HepG2 (cell line): ENCODE results near the gene CCDC158. TPM values are rescaled to one million over a fixed set of nuclear protein-coding genes. Genes with fewer than 3 reads are reported as not detected.

ENCODE experiments used
- CENPX ChIP-seq: sonication (generic); formaldehyde crosslinking; IDR thresholded peaks from 2 replicates; pipeline ENCODE4 v1.9.0; 2021; ENCODE audit warnings: mild to moderate bottlenecking, missing genetic modification reagents, moderate library complexity
- HHEX ChIP-seq: IDR thresholded peaks from 2 replicates; pipeline ENCODE4 v1.6.1; 2016; ENCODE audit warnings: control low read depth
- HMG20A ChIP-seq: IDR thresholded peaks from 2 replicates; pipeline ENCODE4 v1.6.1; 2016; ENCODE audit warnings: borderline replicate concordance
- IRX3 ChIP-seq: sonication (generic); formaldehyde crosslinking; IDR thresholded peaks from 2 replicates; pipeline ENCODE4 v1.8.1; 2023; ENCODE audit warnings: mild to moderate bottlenecking, low read depth, missing genetic modification reagents, borderline replicate concordance
- KDM3A ChIP-seq: IDR thresholded peaks from 2 replicates; pipeline ENCODE4 v1.6.1; 2018; ENCODE audit warnings: low read depth, missing compliant biosample characterization
- MIER3 ChIP-seq: IDR thresholded peaks from 2 replicates; pipeline ENCODE4 v1.6.1; 2016; ENCODE audit warnings: missing compliant biosample characterization, borderline replicate concordance
- RARA ChIP-seq: IDR thresholded peaks from 2 replicates; pipeline ENCODE4 v1.6.1; 2016; ENCODE audit warnings: missing genetic modification reagents, missing compliant biosample characterization
- RFXANK ChIP-seq: IDR thresholded peaks from 2 replicates; pipeline ENCODE4 v1.6.1; 2016
- SOX6 ChIP-seq, 2 experiments: fragments of 450-650 bp in 1 of 2; sonication (generic) in 1 of 2; formaldehyde crosslinking in 1 of 2; IDR thresholded peaks; 2 replicates each; pipeline versions ENCODE4 v1.4.0 to v1.6.1; 2017 to 2020; ENCODE audit warnings: antibody characterized with exemption in 1 of 2, mild to moderate bottlenecking in 1 of 2, missing genetic modification reagents in 1 of 2
- TGIF2 ChIP-seq: IDR thresholded peaks from 2 replicates; pipeline ENCODE4 v1.6.1; 2016; ENCODE audit warnings: control low read depth, missing compliant biosample characterization
- ZNF609 ChIP-seq: sonication (generic); formaldehyde crosslinking; IDR thresholded peaks from 2 replicates; pipeline ENCODE4 v1.4.0; 2020; ENCODE audit warnings: mild to moderate bottlenecking, missing genetic modification reagents, borderline replicate concordance
- ZNF800 ChIP-seq: sonication (generic); formaldehyde crosslinking; IDR thresholded peaks from 2 replicates; pipeline ENCODE4 v1.4.0; 2020; ENCODE audit warnings: missing genetic modification reagents
- polyA plus RNA-seq, 8 experiments: library from polyadenylated mRNA; depleted of rRNA in 3 of 8; stranded (reverse) in 7 of 8; unstranded in 1 of 8; fragments of >200 nt; fragmentation: Illumina TruSeq in 4 of 8; extraction: Trizol in 4 of 8; gene quantifications; 2 replicates each; pipeline versions ENCODE4 v1.2.1 to v1.2.3, GENCODE V29; 2011 to 2016; ENCODE audit warnings: low read depth in 4 of 8, missing spikeins in 1 of 8, mixed read lengths in 1 of 8; ENCODE audit not compliant: insufficient read depth in 1 of 8
- total RNA-seq, 5 experiments: library from RNA; depleted of rRNA; stranded (reverse); fragments of >200 nt; fragmentation: Illumina TruSeq; extraction: Trizol; gene quantifications; 2 replicates each; pipeline ENCODE4 v1.2.3, GENCODE V29; 2016; ENCODE audit warnings: low read depth in 1 of 5
- TF ChIP-seq, protein P1 (sequence below): sonication (generic); formaldehyde crosslinking; IDR thresholded peaks from 2 replicates; pipeline ENCODE4 v1.5.0; 2020; ENCODE audit warnings: missing genetic modification reagents
- TF ChIP-seq, protein P2 (sequence below): sonication (generic); formaldehyde crosslinking; IDR thresholded peaks from 2 replicates; pipeline ENCODE4 v1.4.0; 2020; ENCODE audit warnings: mild to moderate bottlenecking, missing genetic modification reagents

Gene CCDC158
- total and polyA plus RNA-seq, 2 of the 13 experiments (the other 11 are each of a cell fraction or from before 2014, with no cell fraction given): not detected

GRCh38 chr4:76265631-76266218, 155.2 kb downstream of the CCDC158 start (continued):
- TF ChIP-seq IRX3: no peak
- TF ChIP-seq CENPX (CRISPR knock-in tag): no peak
- TF ChIP-seq ZNF609 (CRISPR knock-in tag): peak; percentile 44; the same call in 1 of the 2 replicates
- TF ChIP-seq HMG20A (CRISPR knock-in tag): peak; percentile 49; the same call in 1 of the 2 replicates
- TF ChIP-seq, protein P1, sequence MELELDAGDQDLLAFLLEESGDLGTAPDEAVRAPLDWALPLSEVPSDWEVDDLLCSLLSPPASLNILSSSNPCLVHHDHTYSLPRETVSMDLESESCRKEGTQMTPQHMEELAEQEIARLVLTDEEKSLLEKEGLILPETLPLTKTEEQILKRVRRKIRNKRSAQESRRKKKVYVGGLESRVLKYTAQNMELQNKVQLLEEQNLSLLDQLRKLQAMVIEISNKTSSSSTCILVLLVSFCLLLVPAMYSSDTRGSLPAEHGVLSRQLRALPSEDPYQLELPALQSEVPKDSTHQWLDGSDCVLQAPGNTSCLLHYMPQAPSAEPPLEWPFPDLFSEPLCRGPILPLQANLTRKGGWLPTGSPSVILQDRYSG (CRISPR knock-in tag): no peak
- no peak for TF ChIP-seq SOX6 (IDR thresholded peaks at IDR 0.05)
- peak; percentile 65 for TF ChIP-seq SOX6 (CRISPR knock-in tag; IDR thresholded peaks at IDR 0.05)
- no peak for TF ChIP-seq KDM3A (CRISPR knock-in tag)
- TF ChIP-seq HHEX (CRISPR knock-in tag): peak; percentile 58; the same call in 1 of the 2 replicates
- TF ChIP-seq ZNF800 (CRISPR knock-in tag): no peak
- no peak for TF ChIP-seq MIER3 (CRISPR knock-in tag)
- TF ChIP-seq RFXANK (CRISPR knock-in tag): no peak
- TF ChIP-seq RARA (CRISPR knock-in tag): peak; percentile 82
- TF ChIP-seq TGIF2: no peak
- TF ChIP-seq, protein P2, sequence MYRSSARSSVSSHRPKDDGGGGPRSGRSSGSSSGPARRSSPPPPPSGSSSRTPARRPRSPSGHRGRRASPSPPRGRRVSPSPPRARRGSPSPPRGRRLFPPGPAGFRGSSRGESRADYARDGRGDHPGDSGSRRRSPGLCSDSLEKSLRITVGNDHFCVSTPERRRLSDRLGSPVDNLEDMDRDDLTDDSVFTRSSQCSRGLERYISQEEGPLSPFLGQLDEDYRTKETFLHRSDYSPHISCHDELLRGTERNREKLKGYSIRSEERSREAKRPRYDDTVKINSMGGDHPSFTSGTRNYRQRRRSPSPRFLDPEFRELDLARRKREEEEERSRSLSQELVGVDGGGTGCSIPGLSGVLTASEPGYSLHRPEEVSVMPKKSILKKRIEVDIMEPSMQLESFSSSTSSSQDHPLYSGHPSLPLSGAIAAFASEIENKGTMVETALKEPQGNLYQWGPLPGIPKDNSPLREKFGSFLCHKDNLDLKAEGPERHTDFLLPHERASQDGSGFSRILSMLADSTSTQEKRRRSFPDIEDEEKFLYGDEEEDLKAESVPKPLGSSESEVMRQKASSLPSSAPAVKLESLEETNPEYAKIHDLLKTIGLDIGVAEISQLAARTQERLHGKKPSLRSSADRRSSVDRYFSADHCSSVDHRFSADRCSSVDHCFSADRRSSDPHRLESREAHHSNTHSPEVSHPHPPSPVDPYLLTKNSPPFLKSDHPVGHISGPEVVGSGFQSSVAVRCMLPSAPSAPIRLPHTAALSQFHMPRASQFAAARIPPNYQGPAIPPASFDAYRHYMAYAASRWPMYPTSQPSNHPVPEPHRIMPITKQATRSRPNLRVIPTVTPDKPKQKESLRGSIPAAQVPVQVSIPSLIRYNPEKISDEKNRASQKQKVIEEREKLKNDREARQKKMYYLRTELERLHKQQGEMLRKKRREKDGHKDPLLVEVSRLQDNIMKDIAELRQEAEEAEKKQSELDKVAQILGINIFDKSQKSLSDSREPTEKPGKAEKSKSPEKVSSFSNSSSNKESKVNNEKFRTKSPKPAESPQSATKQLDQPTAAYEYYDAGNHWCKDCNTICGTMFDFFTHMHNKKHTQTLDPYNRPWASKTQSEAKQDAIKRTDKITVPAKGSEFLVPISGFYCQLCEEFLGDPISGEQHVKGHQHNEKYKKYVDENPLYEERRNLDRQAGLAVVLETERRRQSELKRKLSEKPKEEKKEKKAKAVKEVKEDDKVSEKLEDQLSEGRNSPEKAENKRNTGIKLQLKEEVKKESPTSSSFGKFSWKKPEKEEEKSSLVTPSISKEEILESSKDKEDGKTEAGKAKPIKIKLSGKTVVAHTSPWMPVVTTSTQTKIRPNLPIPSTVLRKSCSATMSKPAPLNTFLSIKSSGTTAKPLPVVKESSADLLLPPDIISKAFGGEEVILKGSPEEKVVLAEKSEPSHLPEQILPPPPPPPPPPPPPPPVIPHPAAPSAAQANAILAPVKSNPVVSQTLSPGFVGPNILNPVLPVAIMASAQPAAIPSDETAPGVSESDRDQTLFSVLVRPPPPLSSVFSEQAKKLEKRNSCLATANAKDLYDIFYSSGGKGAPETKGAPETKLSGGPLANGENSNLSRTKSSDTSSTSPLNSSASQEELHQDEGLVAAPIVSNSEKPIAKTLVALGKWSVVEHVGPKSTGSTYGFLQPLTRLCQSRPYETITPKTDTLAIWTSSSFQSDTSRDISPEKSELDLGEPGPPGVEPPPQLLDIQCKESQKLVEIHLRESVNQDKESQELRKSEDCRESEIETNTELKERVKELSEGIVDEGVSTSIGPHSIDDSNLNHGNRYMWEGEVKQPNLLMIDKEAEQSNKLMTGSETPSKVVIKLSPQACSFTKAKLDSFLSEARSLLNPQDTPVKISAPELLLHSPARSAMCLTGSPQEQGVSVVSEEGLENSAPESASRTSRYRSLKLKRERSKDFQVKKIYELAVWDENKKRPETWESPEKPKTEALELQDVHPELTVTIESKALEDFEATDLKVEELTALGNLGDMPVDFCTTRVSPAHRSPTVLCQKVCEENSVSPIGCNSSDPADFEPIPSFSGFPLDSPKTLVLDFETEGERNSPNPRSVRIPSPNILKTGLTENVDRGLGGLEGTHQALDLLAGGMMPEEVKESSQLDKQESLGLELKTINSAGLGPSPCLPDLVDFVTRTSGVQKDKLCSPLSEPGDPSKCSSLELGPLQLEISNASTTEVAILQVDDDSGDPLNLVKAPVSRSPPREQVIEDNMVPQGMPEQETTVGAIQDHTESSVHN (CRISPR knock-in tag): no peak
